ENCODE data around the gene ZBTB7C. TPM values are rescaled to one million over a fixed set of nuclear protein-coding genes. Genes with fewer than 3 reads are reported as not detected.
A peak's percentile ranks its signal among the peaks of the same experiment; 100 is the strongest.

The ZBTB7C gene
- total RNA-seq, 1 donor from 2014 or later, result 7.4 TPM

GRCh38 chr18:48302736-48303135 is 106.4 kb downstream of the ZBTB7C start:
- H3K4me3 Mint-ChIP-seq, result no peak overlapping the region
- TF ChIP-seq CTCF (IDR thresholded peaks at IDR 0.05; ENCODE audit: unreplicated experiment), result no peak
- no peak overlapping the region for H3K27ac Mint-ChIP-seq
- H3K9me3 Mint-ChIP-seq, result no peaks in the 10 kb centered on the region
- DNase-seq (ENCODE audit: low spot score in 2 of 2, unreplicated experiment in 2 of 2), result no peak
- no peaks in the 10 kb centered on the region for H3K27me3 Mint-ChIP-seq (ENCODE audit: low read depth)
- H3K36me3 Mint-ChIP-seq, result no peaks in the 10 kb centered on the region
- peaks cover 24% of the 10 kb centered on the region for H3K4me1 Mint-ChIP-seq

- H3K4me1 Mint-ChIP-seq, result peaks cover 15% of the 10 kb centered on the region
- no peak for TF ChIP-seq CTCF (IDR thresholded peaks at IDR 0.05; ENCODE audit: unreplicated experiment)
- H3K27me3 Mint-ChIP-seq (ENCODE audit: low read depth), result no peaks in the 10 kb centered on the region
- DNase-seq (ENCODE audit: low spot score in 2 of 2, unreplicated experiment in 2 of 2), result no peak
- H3K36me3 Mint-ChIP-seq, result no peaks in the 10 kb centered on the region
- H3K4me3 Mint-ChIP-seq, result no peak overlapping the region
- H3K27ac Mint-ChIP-seq, result peak overlapping the region; percentile 69
- H3K9me3 Mint-ChIP-seq, result no peaks in the 10 kb centered on the region
These were observed 108.7 kb downstream of the ZBTB7C start for GRCh38 chr18:48300463-48300961.

GRCh38 chr18:48297139-48297538 is 112.0 kb downstream of the ZBTB7C start:
- H3K27ac Mint-ChIP-seq, result no peak overlapping the region
- no peak for DNase-seq (ENCODE audit: low spot score in 2 of 2, unreplicated experiment in 2 of 2)
- no peak for TF ChIP-seq CTCF (IDR thresholded peaks at IDR 0.05; ENCODE audit: unreplicated experiment)

GRCh38 chr18:48296581-48296980 is 112.6 kb downstream of the ZBTB7C start:
- no peaks in the 10 kb centered on the region for H3K9me3 Mint-ChIP-seq
- no peaks in the 10 kb centered on the region for H3K27me3 Mint-ChIP-seq (ENCODE audit: low read depth)
- DNase-seq (ENCODE audit: low spot score in 2 of 2, unreplicated experiment in 2 of 2), result peak in 1 of 2 experiments; percentile 34
- H3K27ac Mint-ChIP-seq, result no peak overlapping the region
- TF ChIP-seq CTCF (IDR thresholded peaks at IDR 0.05; ENCODE audit: unreplicated experiment), result no peak
- H3K4me1 Mint-ChIP-seq, result peaks cover 24% of the 10 kb centered on the region
- no peaks in the 10 kb centered on the region for H3K36me3 Mint-ChIP-seq
- H3K4me3 Mint-ChIP-seq, result no peak overlapping the region

More at GRCh38 chr18:48297139-48297538, 112.0 kb downstream of the ZBTB7C start:
- Mint-ChIP-seq H3K27me3 (ENCODE audit: low read depth) (no peaks in the 10 kb centered on the region), H3K4me3 (no peak overlapping the region), H3K36me3 (no peaks in the 10 kb centered on the region), H3K4me1 (peaks cover 24% of the 10 kb centered on the region), H3K9me3 (no peaks in the 10 kb centered on the region)

GRCh38 chr18:48295586-48296311 is 113.4 kb downstream of the ZBTB7C start:
- Mint-ChIP-seq H3K27me3 (ENCODE audit: low read depth) (no peaks in the 10 kb centered on the region), H3K27ac (no peak overlapping the region)

More at GRCh38 chr18:48295586-48296311, 113.4 kb downstream of the ZBTB7C start:
- no peaks in the 10 kb centered on the region for H3K9me3 Mint-ChIP-seq
- H3K36me3 Mint-ChIP-seq, result no peaks in the 10 kb centered on the region
- peak in 1 of 2 experiments; percentile 36 for DNase-seq (ENCODE audit: low spot score in 2 of 2, unreplicated experiment in 2 of 2)
- no peak for TF ChIP-seq CTCF (IDR thresholded peaks at IDR 0.05; ENCODE audit: unreplicated experiment)
- H3K4me3 Mint-ChIP-seq, result no peak overlapping the region
- peaks cover 23% of the 10 kb centered on the region for H3K4me1 Mint-ChIP-seq

Data from mesothelial cell of epicardium (in vitro differentiated cells).